PC-9 (cell line): Measurements from ENCODE around the gene LYRM2. TPM values are rescaled to one million over a fixed set of nuclear protein-coding genes. Genes with fewer than 3 reads are reported as not detected.

ENCODE experiments used
- BruUV-seq: library from RNA; stranded (reverse); fragments of 400-500 nt; replicated peaks from 2 replicates; lab custom pipeline; 2021; lab: Mats Ljungman, UMichigan
- CTCF ChIA-PET: fragments of 300-600 bp; sonication (Branson Sonifier 250); formaldehyde crosslinking; loops from one replicate; lab custom pipeline; 2022; ENCODE audit warnings: antibody characterized with exemption; lab: Charles Lee
- POLR2A ChIA-PET: fragments of 300-600 bp; sonication (Branson Sonifier 250); formaldehyde crosslinking; loops from one replicate; lab custom pipeline; 2022; ENCODE audit warnings: antibody characterized with exemption; ENCODE audit not compliant: unreplicated experiment; lab: Charles Lee
- DNase-seq, 2 experiments: peaks; one replicate each; pipeline versions ENCODE4 v3.0.0 to v3.0.0-alpha.2; 2015 to 2022; ENCODE audit warnings: mixed read lengths in 1 of 2
- H2AFZ ChIP-seq: fragments of 200-600 bp; sonication (generic); 2 replicates; pipeline ENCODE4 v1.8.1; 2017; ENCODE audit warnings: antibody characterized with exemption
- H3F3A ChIP-seq: fragments of 200-600 bp; sonication (generic); 2 replicates; pipeline ENCODE4 v1.8.1; 2017; ENCODE audit warnings: antibody characterized with exemption, mild to moderate bottlenecking, low read depth; ENCODE audit not compliant: insufficient read depth
- H3K27ac ChIP-seq: fragments of 200-600 bp; sonication (generic); 2 replicates; pipeline ENCODE4 v1.6.1; 2016; ENCODE audit warnings: mixed run types
- H3K27me3 ChIP-seq: fragments of 200-600 bp; sonication (generic); 2 replicates; pipeline ENCODE4 v1.6.1; 2016; ENCODE audit warnings: low read depth, mixed run types; ENCODE audit not compliant: insufficient read depth
- H3K36me3 ChIP-seq: fragments of 200-600 bp; sonication (generic); 2 replicates; pipeline ENCODE4 v1.6.1; 2016; ENCODE audit warnings: low read depth, mixed run types
- H3K4me1 ChIP-seq: fragments of 200-600 bp; sonication (generic); replicated peaks from 2 replicates; pipeline ENCODE4 v1.6.1; 2016; ENCODE audit warnings: mixed run types; ENCODE audit not compliant: insufficient read depth
- H3K4me2 ChIP-seq: fragments of 200-600 bp; sonication (generic); 2 replicates; pipeline ENCODE4 v1.6.1; 2017; ENCODE audit warnings: mixed run types
- H3K4me3 ChIP-seq: fragments of 200-600 bp; sonication (generic); 2 replicates; pipeline ENCODE4 v1.6.1; 2016; ENCODE audit warnings: mixed run types
- H3K79me2 ChIP-seq: fragments of 200-600 bp; sonication (generic); 2 replicates; pipeline ENCODE4 v1.6.1; 2017; ENCODE audit warnings: low read depth, mixed run types
- H3K9me2 ChIP-seq: fragments of 200-600 bp; sonication (generic); 2 replicates; pipeline ENCODE4 v1.8.1; 2017; ENCODE audit warnings: mild to moderate bottlenecking; ENCODE audit not compliant: insufficient read depth
- H3K9me3 ChIP-seq: fragments of 200-600 bp; sonication (generic); 2 replicates; pipeline ENCODE4 v1.8.1; 2016; ENCODE audit warnings: low read depth; ENCODE audit not compliant: insufficient read depth
- H4K20me1 ChIP-seq: fragments of 200-600 bp; sonication (generic); 2 replicates; pipeline ENCODE4 v1.8.1; 2017; ENCODE audit not compliant: insufficient read depth
- CTCF ChIP-seq: fragments of 200-600 bp; sonication (generic); conservative IDR thresholded peaks from 2 replicates; pipeline ENCODE4 v1.6.1; 2017; ENCODE audit warnings: mixed run types, antibody characterized with exemption, mild to moderate bottlenecking, moderate library complexity
- EZH2 ChIP-seq: fragments of 200-600 bp; sonication (generic); IDR thresholded peaks from 2 replicates; pipeline ENCODE4 v1.8.0; 2017; ENCODE audit warnings: antibody characterized with exemption, low read depth
- intact Hi-C: fragments of 100-400 bp; cut with micrococcal nuclease; formaldehyde crosslinking; loops from one replicate; pipeline ENCODE4 v1.10.0; 2022; ENCODE audit not compliant: unreplicated experiment
- total RNA-seq: library from RNA; stranded (reverse); gene quantifications from 2 replicates; pipeline ENCODE4 v1.2.3, GENCODE V29; 2021

The LYRM2 gene
- total RNA-seq, 1 experiment from 2014 or later: 24.2 TPM

GRCh38 chr6:89604653-89605052 lies 33.9 kb downstream of the LYRM2 start:
- Histone ChIP-seq H3K9me3 (no peaks in the 10 kb centered on the region), H3K9me2 (no peaks in the 10 kb centered on the region), H3F3A (no peaks in the 10 kb centered on the region), H3K4me2 (no peak overlapping the region), H3K36me3 (no peaks in the 10 kb centered on the region), H3K27me3 (no peaks in the 10 kb centered on the region), H3K27ac (no peak overlapping the region), H3K79me2 (no peaks in the 10 kb centered on the region), H3K4me3 (no peak overlapping the region), H2AFZ (no peak overlapping the region), H3K4me1 (no peaks in the 10 kb centered on the region), H4K20me1 (no peaks in the 10 kb centered on the region)
- TF ChIP-seq CTCF (no peak), EZH2 (no peak)
- intact Hi-C loops: no loop called here
- no peak for DNase-seq
- BruUV-seq: no TSS peak
- ChIA-PET CTCF (no interaction called here), POLR2A (no interaction called here)

GRCh38 chr6:89602166-89602565 lies 36.4 kb downstream of the LYRM2 start:
- no peak overlapping the region for H3K27ac ChIP-seq
- H4K20me1 ChIP-seq: no peaks in the 10 kb centered on the region
- H3K9me3 ChIP-seq: no peaks in the 10 kb centered on the region
- intact Hi-C loops: no loop called here
- no peak for DNase-seq
- no peak overlapping the region for H3K4me3 ChIP-seq
- POLR2A ChIA-PET: no interaction called here
- no peaks in the 10 kb centered on the region for H3K4me1 ChIP-seq
- H3F3A ChIP-seq: no peaks in the 10 kb centered on the region
- no peaks in the 10 kb centered on the region for H3K9me2 ChIP-seq
- H3K36me3 ChIP-seq: no peaks in the 10 kb centered on the region
- H3K27me3 ChIP-seq: no peaks in the 10 kb centered on the region
- TF ChIP-seq CTCF (no peak), EZH2 (no peak)
- no peaks in the 10 kb centered on the region for H3K79me2 ChIP-seq
- CTCF ChIA-PET: no interaction called here
- no TSS peak for BruUV-seq
- no peak overlapping the region for H2AFZ ChIP-seq
- H3K4me2 ChIP-seq: no peak overlapping the region

DNA sequence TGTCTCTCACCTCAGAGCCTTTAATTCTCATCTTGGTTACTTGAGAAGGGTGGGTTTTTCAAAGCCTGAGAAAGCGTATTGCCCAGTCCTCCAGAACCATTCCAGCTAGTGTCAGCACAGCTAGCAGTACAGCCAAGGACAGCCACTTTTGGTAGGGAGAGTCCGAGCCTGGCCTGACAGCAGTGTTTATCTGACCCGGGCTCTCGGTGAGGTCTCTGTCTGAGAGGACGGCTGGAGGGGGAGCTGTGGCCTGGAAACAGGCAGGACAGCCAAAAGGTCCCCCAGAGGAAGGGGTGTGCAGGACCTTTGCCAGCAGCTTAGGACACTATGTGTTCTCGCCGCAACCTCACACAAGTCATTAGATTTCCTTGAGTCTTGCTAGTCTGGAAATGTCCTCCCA lies 38.8 kb downstream of the LYRM2 start:
- Histone ChIP-seq H3K4me2 (no peak overlapping the region), H3K27me3 (no peaks in the 10 kb centered on the region), H4K20me1 (no peaks in the 10 kb centered on the region), H3K27ac (no peak overlapping the region), H3K9me3 (no peaks in the 10 kb centered on the region), H3K9me2 (no peaks in the 10 kb centered on the region), H3K4me1 (no peaks in the 10 kb centered on the region), H3K36me3 (no peaks in the 10 kb centered on the region), H3K79me2 (no peaks in the 10 kb centered on the region), H3F3A (no peaks in the 10 kb centered on the region), H3K4me3 (no peak overlapping the region), H2AFZ (no peak overlapping the region)
- no peak for DNase-seq
- POLR2A ChIA-PET: interaction anchor here (0.5 to 0.6 kb wide), 2 partner anchors 335 to 972 kb away, joined by 4 to 6 read pairs; no protein-coding TSS in a partner anchor
- CTCF ChIA-PET: interaction anchor here (0.5 kb wide), 1 partner anchor 675 kb away, joined by 3 read pairs; no protein-coding TSS in a partner anchor
- intact Hi-C loops: no loop called here
- no peak for TF ChIP-seq EZH2
- no peak for TF ChIP-seq CTCF
- no TSS peak for BruUV-seq
